Right lobe of liver (tissue), 6 donors: Measurements from ENCODE around the gene MAP4K3. TPM values are rescaled to one million over a fixed set of nuclear protein-coding genes. Genes with fewer than 3 reads are reported as not detected.
A peak's percentile ranks its signal among the peaks of the same experiment; 100 is the strongest.

Experiments used
- ATAC-seq, 4 donors: fragments of 200-7000 bp; cut with Tn5 transposase; one replicate each; pipeline ENCODE4 v1.9.1; 2020; ENCODE audit warnings: mild to moderate bottlenecking in 4 of 4, moderate library complexity in 4 of 4
- DNase-seq, 3 donors: peaks; one replicate each; pipeline ENCODE4 v3.0.0-alpha.2; 2020
- H3K27ac ChIP-seq, 3 donors: fragments of 200-600 bp; one replicate each; pipeline ENCODE4 v1.8.0; 2022
- H3K27me3 ChIP-seq, 2 donors: fragments of 200-600 bp; one replicate each; pipeline ENCODE4 v1.8.0; 2022
- H3K36me3 ChIP-seq, 4 donors: fragments of 200-600 bp; sonication (generic) in 1 of 4; one replicate each; pipeline versions ENCODE4 v1.5.1 to v1.8.0; 2017 to 2022; ENCODE audit warnings: control low read depth in 1 of 4
- H3K4me1 ChIP-seq, 4 donors: fragments of 200-600 bp; sonication (generic) in 1 of 4; one replicate each; pipeline versions ENCODE4 v1.5.1 to v1.8.0; 2017 to 2022; ENCODE audit warnings: control low read depth in 1 of 4
- H3K4me3 ChIP-seq, 3 donors: fragments of 200-600 bp; one replicate each; pipeline ENCODE4 v1.8.0; 2022
- H3K9me3 ChIP-seq, 4 donors: fragments of 200-600 bp; sonication (generic) in 1 of 4; one replicate each; pipeline versions ENCODE4 v1.5.1 to v1.8.0; 2017 to 2022; ENCODE audit warnings: control low read depth in 1 of 4
- CTCF ChIP-seq, 4 donors: fragments of 200-600 bp in 3 of 4; fragments of 450-650 bp in 1 of 4; IDR thresholded peaks; one replicate each; pipeline versions ENCODE4 v1.5.1 to v1.8.0; 2016 to 2022; ENCODE audit warnings: antibody characterized with exemption in 4 of 4, mild to moderate bottlenecking in 2 of 4
- POLR2A ChIP-seq: fragments of 450-650 bp; IDR thresholded peaks from one replicate; pipeline ENCODE4 v1.6.1; 2017; ENCODE audit warnings: antibody characterized with exemption, mild to moderate bottlenecking
- WGBS: methylation state at CpG from one replicate; pipeline ENCODE4 v1.1.6; 2018; ENCODE audit warnings: low coverage, low lambda C conversion rate; ENCODE audit not compliant: insufficient coverage; ENCODE audit errors: missing lambda C conversion rate; 5-methylcytosine and 5-hydroxymethylcytosine counted together
- intact Hi-C, 2 donors: fragments of 100-400 bp; cut with DNase I; formaldehyde crosslinking; loops; one replicate each; pipeline versions ENCODE4 v1.11.2 to v1.14.1; 2022
- total RNA-seq, 6 experiments: library from RNA; depleted of rRNA in 2 of 6; stranded (reverse); fragments of >200 nt in 2 of 6; fragmentation: NEBNext Ultra II Directional in 3 of 6; extraction: Animal tissue kit (Norgen Biotek cat#: 25700) in 3 of 6; gene quantifications; one replicate each; pipeline versions ENCODE4 v1.1.0 to v1.2.4, GENCODE V29; 2016 to 2023
- donor health status: DM: no; HTN: yes; CAD: no.
- donor health status: DM: no; HTN: no; CAD: no.
- donor health status: DM: no; HTN: no; CAD: no.
- donor health status: DM: no; HTN: yes; CAD: no.
- donor health status: DM: no; HTN: yes; CAD: no.

MAP4K3 gene
- total RNA-seq, 6 experiments from 2014 or later = 14.5 to 24.8 (median 17.1) TPM

- Histone ChIP-seq H3K36me3 (no peaks in the 10 kb centered on the region), H3K27ac (peak overlapping the region in 2 of 3 donors; percentile 6 to 31), H3K4me1 (peaks cover 0 to 53% (median 5%) of the 10 kb centered on the region in 4 donors), H3K27me3 (no peaks in the 10 kb centered on the region), H3K4me3 (no peak overlapping the region), H3K9me3 (no peaks in the 10 kb centered on the region)
- no peak for TF ChIP-seq POLR2A
- no peak for TF ChIP-seq CTCF (IDR thresholded peaks at IDR 0.05)
- ATAC-seq = no peak
- 52% methylated on average over 5 of the region's 5 CpGs for WGBS
- intact Hi-C loops = no loop called here
- no peak for DNase-seq
These were observed 18.6 kb downstream of the MAP4K3 start for GRCh38 chr2:39418491-39418890.

DNA sequence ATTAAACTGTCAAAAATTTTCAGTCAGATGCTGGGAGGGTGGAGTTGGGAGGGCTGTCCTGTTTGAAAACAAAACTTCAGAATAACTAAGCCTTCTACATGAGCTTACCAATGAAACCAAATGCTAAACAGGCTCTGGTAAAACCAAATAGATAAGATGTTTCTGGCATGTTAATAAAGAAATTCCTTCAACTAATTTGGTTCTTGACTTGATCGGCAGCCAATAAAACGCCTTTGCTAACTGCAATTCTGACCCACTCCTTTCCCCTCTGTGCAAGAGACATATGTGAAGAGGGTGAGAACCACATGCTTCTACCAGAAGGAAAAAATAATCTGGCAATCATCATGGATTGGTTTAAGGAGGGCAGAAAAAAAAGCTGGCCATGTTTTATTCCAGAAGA lies 20.9 kb downstream of the MAP4K3 start:
- Histone ChIP-seq H3K27ac (peak overlapping the region in 1 of 3 donors; percentile 31), H3K9me3 (no peaks in the 10 kb centered on the region), H3K27me3 (no peaks in the 10 kb centered on the region), H3K36me3 (no peaks in the 10 kb centered on the region), H3K4me3 (no peak overlapping the region), H3K4me1 (peaks cover 0 to 48% (median 5%) of the 10 kb centered on the region in 4 donors)
- DNase-seq (no peak), ATAC-seq (no peak)
- WGBS = 32% methylated on average over 2 of the region's 2 CpGs
- intact Hi-C loops = no loop called here
- TF ChIP-seq POLR2A = no peak
- no peak for TF ChIP-seq CTCF (IDR thresholded peaks at IDR 0.05)

- WGBS = 57% methylated on average over 4 of the region's 4 CpGs
- H3K36me3 ChIP-seq = no peaks in the 10 kb centered on the region
- no peak overlapping the region for H3K27ac ChIP-seq
- ATAC-seq (no peak), DNase-seq (no peak)
- no peak overlapping the region for H3K4me3 ChIP-seq
- H3K9me3 ChIP-seq = no peaks in the 10 kb centered on the region
- intact Hi-C loops = no loop called here
- TF ChIP-seq CTCF (IDR thresholded peaks at IDR 0.05) = no peak
- no peak for TF ChIP-seq POLR2A
- H3K27me3 ChIP-seq = no peaks in the 10 kb centered on the region
- peaks cover 0 to 53% (median 4%) of the 10 kb centered on the region in 4 donors for H3K4me1 ChIP-seq
These were observed 23.9 kb downstream of the MAP4K3 start for GRCh38 chr2:39413063-39413737.

DNA sequence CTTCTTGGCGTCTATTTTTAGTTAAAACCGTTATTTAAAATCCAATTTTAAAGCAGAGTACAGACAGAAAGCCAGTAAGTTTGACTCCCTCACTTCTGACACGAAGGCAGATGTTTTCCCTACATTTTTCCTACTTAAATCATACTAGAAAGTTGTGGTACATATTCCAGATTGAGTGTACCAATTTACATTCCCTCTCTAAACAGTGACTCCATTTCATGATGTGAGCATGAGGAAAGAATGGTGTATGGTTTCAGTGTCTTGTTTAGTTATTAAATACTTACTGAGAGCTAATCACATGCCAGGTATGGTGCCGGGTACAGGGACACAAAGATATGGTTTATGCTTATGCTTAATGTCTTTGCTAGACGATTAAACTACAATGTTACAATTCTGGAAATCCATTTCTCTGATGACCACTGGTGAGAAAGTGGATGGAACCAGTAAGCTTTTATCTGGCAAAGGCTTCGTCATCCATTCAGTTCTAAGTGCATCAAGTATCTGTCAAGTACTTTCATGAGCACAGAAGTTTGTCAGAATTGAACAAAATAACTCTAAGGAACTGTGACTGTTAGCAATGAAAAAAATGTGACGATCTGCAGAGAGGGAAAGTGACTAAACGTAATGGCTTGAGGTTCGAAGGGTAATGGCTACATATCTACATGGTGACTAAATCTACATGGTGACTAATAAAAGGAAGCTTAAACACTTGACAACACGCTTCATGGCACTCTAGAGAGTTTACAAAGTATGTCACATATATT lies 25.7 kb downstream of the MAP4K3 start:
- WGBS = 73% methylated on average over 10 of the region's 10 CpGs
- intact Hi-C loops = no loop called here
- Histone ChIP-seq H3K4me1 (peaks cover 0 to 42% (median 5%) of the 10 kb centered on the region in 4 donors), H3K36me3 (no peaks in the 10 kb centered on the region), H3K9me3 (no peaks in the 10 kb centered on the region), H3K27me3 (no peaks in the 10 kb centered on the region), H3K4me3 (no peak overlapping the region), H3K27ac (no peak overlapping the region)
- ATAC-seq (no peak), DNase-seq (no peak)
- TF ChIP-seq CTCF (IDR thresholded peaks at IDR 0.05) (no peak), POLR2A (no peak)
